GM21825 (cell line): Measurements from ENCODE around the gene FAM229A.

Experiments
- ATAC-seq: cut with Tn5 transposase; IDR thresholded peaks from one replicate; pipeline ENCODE4 v1.9.1; 2021; ENCODE audit warnings: mild to moderate bottlenecking, moderate library complexity; ENCODE audit not compliant: unreplicated experiment

Gene FAM229A

GRCh38 chr1:32332290-32333079, 29.8 kb downstream of the FAM229A start:
- no peak for ATAC-seq

GRCh38 chr1:32331549-32331948, 30.7 kb downstream of the FAM229A start:
- no peak for ATAC-seq

- ATAC-seq = no peak
Measured at GRCh38 chr1:32330558-32331151, 31.6 kb downstream of the FAM229A start.

- ATAC-seq = no peak
Measured at GRCh38 chr1:32329931-32330466, 32.3 kb downstream of the FAM229A start.

- ATAC-seq = no peak
Measured at GRCh38 chr1:32327204-32327603, 35.1 kb downstream of the FAM229A start.

GRCh38 chr1:32321712-32322291, 40.5 kb downstream of the FAM229A start:
- no peak for ATAC-seq

GRCh38 chr1:32318127-32318869, 44.0 kb downstream of the FAM229A start:
- ATAC-seq = no peak

GRCh38 chr1:32316903-32317277, 45.4 kb downstream of the FAM229A start:
- no peak for ATAC-seq

- no peak for ATAC-seq
Measured at GRCh38 chr1:32311709-32312393, 50.4 kb downstream of the FAM229A start.
